Stimulated activated CD8-positive, alpha-beta memory T cell treated with anti-CD3 and anti-CD28 coated beads, Interleukin-4, amount 100 ng/mL, for 48 hours (primary cell): ENCODE results near the gene ITGA7.
A peak's percentile ranks its signal among the peaks of the same experiment; 100 is the strongest.

Experiments
- DNase-seq: peaks from one replicate; pipeline ENCODE4 v3.0.0-alpha.2; 2020

The ITGA7 gene

GRCh38 chr12:55717011-55718007 is 9.6 kb upstream of the ITGA7 start:
- DNase-seq: peak; percentile 54

- no peak for DNase-seq
Observed at GRCh38 chr12:55716582-55716957, 8.9 kb upstream of the ITGA7 start.

- DNase-seq: peak; percentile 97
Observed at GRCh38 chr12:55715833-55716581, 8.3 kb upstream of the ITGA7 start, which contains the start of gene BLOC1S1. BLOC1S1 (plus strand) TSS chr12:55716046; CDS start chr12:55716052, 6 bp downstream.

- no peak for DNase-seq
Observed at GRCh38 chr12:55715169-55715764, 7.6 kb upstream of the ITGA7 start.

GRCh38 chr12:55713721-55714120 is 6.0 kb upstream of the ITGA7 start:
- DNase-seq: no peak

GRCh38 chr12:55712700-55713415 is 5.2 kb upstream of the ITGA7 start:
- no peak for DNase-seq

- no peak for DNase-seq
Observed at GRCh38 chr12:55711786-55712553, 4.3 kb upstream of the ITGA7 start.

GRCh38 chr12:55708695-55709233 is 1.1 kb upstream of the ITGA7 start:
- no peak for DNase-seq

GRCh38 chr12:55707219-55707671 is 459 bp downstream of the ITGA7 start:
- no peak for DNase-seq

GRCh38 chr12:55706568-55707218 is 1.0 kb downstream of the ITGA7 start:
- no peak for DNase-seq

- no peak for DNase-seq
Observed at GRCh38 chr12:55705782-55706402, 1.8 kb downstream of the ITGA7 start.

GRCh38 chr12:55704824-55705718 is 2.6 kb downstream of the ITGA7 start:
- no peak for DNase-seq

- no peak for DNase-seq
Observed at GRCh38 chr12:55703901-55704761, 3.6 kb downstream of the ITGA7 start.

GRCh38 chr12:55703288-55703687 is 4.4 kb downstream of the ITGA7 start:
- DNase-seq: no peak

GRCh38 chr12:55702861-55703260 is 4.8 kb downstream of the ITGA7 start:
- no peak for DNase-seq

- no peak for DNase-seq
Observed at GRCh38 chr12:55700255-55701018, 7.3 kb downstream of the ITGA7 start.

GRCh38 chr12:55699471-55700055 is 8.1 kb downstream of the ITGA7 start:
- no peak for DNase-seq
